ENCODE results near the gene NOL8.
A peak's percentile ranks its signal among the peaks of the same experiment; 100 is the strongest.

NOL8 gene

GRCh38 chr9:92312887-92313623 is 12.1 kb downstream of the NOL8 start:
- no peak for DNase-seq (ENCODE audit: low read depth, low spot score)

GRCh38 chr9:92310562-92310961 is 14.6 kb downstream of the NOL8 start:
- DNase-seq (ENCODE audit: low read depth, low spot score): no peak

- no peak for DNase-seq (ENCODE audit: low read depth, low spot score)
These were observed 16.3 kb downstream of the NOL8 start for GRCh38 chr9:92308893-92309292.

GRCh38 chr9:92300936-92301335 is 24.2 kb downstream of the NOL8 start:
- no peak for DNase-seq (ENCODE audit: low read depth, low spot score)

GRCh38 chr9:92299116-92299515 is 26.0 kb downstream of the NOL8 start:
- DNase-seq (ENCODE audit: low read depth, low spot score): no peak

- no peak for DNase-seq (ENCODE audit: low read depth, low spot score)
These were observed 27.1 kb downstream of the NOL8 start for GRCh38 chr9:92298036-92298435.

DNA sequence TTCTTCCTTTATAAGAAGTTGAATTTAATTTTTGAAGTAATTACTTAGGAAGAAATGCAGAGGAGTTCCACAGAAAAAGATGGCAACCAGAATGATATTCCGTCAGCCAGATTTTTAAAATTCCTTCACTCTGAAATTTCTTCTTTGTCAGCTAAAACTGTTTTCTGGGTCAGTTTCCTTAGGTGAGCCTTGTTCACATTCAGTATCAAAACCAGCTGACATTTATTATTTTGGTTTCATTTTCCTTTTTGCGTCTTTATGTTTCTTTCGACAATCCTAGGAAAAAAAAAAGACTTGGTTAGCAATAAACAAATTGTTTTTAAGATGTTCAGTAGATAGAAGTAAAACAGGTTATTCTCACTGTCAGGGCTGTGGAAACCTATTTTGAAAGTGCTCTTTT is 27.5 kb downstream of the NOL8 start:
- DNase-seq (ENCODE audit: low read depth, low spot score): no peak

GRCh38 chr9:92295827-92296258 is 29.3 kb downstream of the NOL8 start:
- DNase-seq (ENCODE audit: low read depth, low spot score): no peak

GRCh38 chr9:92295240-92295790 is 29.8 kb downstream of the NOL8 start:
- no peak for DNase-seq (ENCODE audit: low read depth, low spot score)

GRCh38 chr9:92294297-92294676 is 30.9 kb downstream of the NOL8 start:
- no peak for DNase-seq (ENCODE audit: low read depth, low spot score)

DNA sequence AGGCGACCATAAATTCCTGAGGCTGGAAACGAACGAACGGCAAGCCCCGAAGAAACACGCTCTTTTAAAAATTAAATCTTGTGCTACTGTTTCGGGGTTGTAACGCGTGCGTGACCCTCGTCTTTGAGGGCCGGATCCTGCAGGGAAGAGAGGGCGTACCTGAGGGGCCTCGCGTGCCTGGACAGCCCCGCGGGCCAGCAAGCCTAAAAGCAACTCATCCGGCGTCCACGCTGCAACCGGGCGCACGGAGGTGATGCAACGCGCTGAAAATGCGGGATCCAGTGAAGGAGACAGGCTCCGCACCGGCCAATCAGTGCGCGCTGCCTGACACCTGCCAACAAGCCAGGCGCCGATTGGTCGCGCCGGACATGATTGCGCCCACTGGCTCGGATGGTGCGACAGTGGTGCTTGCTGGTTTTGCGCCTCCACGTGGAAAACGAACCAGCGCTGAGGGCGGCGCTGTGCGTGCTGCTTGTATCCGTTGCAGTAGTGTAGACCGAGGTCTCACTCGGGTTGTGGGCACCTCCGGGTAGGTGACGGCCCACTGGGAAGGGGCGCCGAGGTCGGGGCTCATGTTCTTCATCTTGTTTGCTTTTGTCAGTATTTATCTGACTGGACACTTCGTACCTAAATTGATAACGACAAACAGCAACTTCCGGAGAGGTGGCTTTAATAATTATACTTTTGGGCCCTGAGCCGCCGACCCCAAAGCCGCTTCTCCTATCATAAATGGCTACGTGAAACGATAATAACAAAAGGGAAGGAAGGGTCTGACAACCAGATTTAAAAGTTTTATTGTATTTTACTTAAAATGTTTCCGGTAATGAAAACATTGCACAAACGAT is 31.5 kb downstream of the NOL8 start, which contains the start of gene IARS1:
Gene IARS1 (minus strand): TSS at position 246 of the 845 bp plus-strand sequence. CDS start 4,278 bp downstream, outside the sequence.
- DNase-seq (ENCODE audit: low read depth, low spot score): peak; percentile 91

- DNase-seq (ENCODE audit: low read depth, low spot score): no peak
These were observed 32.1 kb downstream of the NOL8 start for GRCh38 chr9:92293075-92293354.

DNA sequence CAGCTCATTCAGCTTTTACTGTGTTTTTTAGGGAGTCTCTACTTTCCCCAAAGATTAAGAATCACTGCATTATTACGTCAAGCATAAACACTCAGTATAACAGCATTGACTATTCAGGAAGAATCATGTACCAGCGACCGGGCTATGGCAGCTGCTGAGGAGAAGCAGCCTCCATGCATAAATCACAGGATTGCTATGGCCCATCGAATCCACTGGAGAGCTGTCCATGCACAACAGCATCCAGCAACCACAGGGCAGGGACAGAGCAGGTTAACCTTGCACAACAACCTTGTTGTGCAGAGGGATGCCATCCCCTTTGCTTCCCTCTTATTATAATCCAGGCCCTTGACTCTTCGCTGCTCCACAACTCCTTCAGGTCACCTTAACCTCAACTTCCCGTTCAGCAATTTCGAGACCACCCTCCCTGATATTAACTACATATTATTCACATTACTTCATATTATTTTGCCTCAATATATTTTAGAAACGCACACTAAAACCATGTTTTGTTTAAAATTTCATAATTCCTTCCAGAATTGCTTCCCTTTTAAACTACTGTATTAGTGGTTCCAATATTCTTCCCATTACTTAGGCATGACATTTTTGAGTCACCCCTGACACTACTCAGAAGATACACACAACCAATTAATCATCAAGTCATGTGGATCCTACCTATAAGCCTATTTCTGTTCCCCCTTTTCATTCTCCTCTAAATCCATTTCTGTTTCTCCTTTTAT is 32.6 kb downstream of the NOL8 start:
- no peak for DNase-seq (ENCODE audit: low read depth, low spot score)

GRCh38 chr9:92291577-92291976 is 33.6 kb downstream of the NOL8 start:
- DNase-seq (ENCODE audit: low read depth, low spot score): no peak

GRCh38 chr9:92290785-92291429 is 34.2 kb downstream of the NOL8 start:
- DNase-seq (ENCODE audit: low read depth, low spot score): no peak

- DNase-seq (ENCODE audit: low read depth, low spot score): no peak
These were observed 35.3 kb downstream of the NOL8 start for GRCh38 chr9:92289708-92290390.

DNA sequence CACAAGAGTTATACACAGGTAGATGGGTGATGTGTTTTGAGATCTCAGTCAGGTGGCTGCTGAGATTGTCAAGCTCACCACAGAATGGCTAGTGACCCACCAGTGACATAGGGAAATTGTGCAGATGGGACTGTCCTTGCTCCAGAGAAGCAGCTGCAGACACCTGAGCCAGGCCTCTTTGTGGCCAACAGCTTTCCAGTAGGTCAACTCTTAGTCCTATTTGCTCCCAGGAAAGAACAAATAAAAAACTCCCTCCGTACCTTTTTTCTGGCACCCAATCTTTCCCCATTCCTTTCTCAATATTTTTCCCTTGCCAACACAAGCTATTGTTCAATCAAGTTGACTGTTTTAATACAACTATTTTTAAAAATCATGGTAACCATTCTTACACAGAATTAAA is 45.8 kb downstream of the NOL8 start:
- no peak for DNase-seq (ENCODE audit: low read depth, low spot score)

- DNase-seq (ENCODE audit: low read depth, low spot score): no peak
These were observed 47.0 kb downstream of the NOL8 start for GRCh38 chr9:92278110-92278509.

- DNase-seq (ENCODE audit: low read depth, low spot score): no peak
These were observed 48.7 kb downstream of the NOL8 start for GRCh38 chr9:92276331-92277032.

DNA sequence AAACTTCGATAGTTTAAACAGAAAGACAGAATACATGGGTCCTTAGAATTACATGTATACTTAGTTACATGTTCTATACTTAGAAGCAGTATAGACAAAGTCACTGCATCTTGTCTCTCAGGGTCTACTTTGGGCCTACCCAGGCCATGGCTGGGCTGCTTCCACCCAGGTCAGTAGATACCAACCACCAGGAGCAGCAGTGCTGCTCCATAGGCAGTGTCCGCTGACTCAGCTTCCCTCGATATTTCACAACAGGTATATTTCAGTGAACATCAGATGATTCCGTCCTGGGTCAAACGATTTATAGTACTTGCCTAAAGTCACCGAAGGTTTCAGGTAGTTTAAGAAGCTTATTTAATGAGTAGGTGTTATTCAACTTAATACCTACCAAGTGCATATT is 49.6 kb downstream of the NOL8 start:
- DNase-seq (ENCODE audit: low read depth, low spot score): no peak

Measured in iPS DF 19.7 (cell line).